NCI-H510A treated with DMSO at 0.1 percent for 48 hours (cell line): ENCODE results near the gene OR10AD1.
"Not testable (repeated sequence)": the region's sequence is repeated elsewhere in the genome, so short reads cannot be mapped to it uniquely, and the experiment has no call there.

Experiments used
- DNase-seq: peaks from one replicate; lab custom pipeline; 2025; lab: John Stamatoyannopoulos, UW

Gene OR10AD1

GRCh38 chr12:48160046-48160445 lies 43.0 kb downstream of the OR10AD1 start:
- no peak for DNase-seq

GRCh38 chr12:48157889-48158370 lies 45.2 kb downstream of the OR10AD1 start:
- no peak for DNase-seq

GRCh38 chr12:48157018-48157888 lies 45.8 kb downstream of the OR10AD1 start, which contains the start of gene ASB8:
TSS of gene ASB8 (minus strand) at chr12:48157515. CDS start at chr12:48153496, 4,019 bp downstream.
- DNase-seq = peak; percentile 97

- DNase-seq = no peak
These were observed 46.5 kb downstream of the OR10AD1 start for GRCh38 chr12:48156652-48157017.

GRCh38 chr12:48155786-48156185 lies 47.3 kb downstream of the OR10AD1 start:
- not testable (repeated sequence) for DNase-seq
